H9 (cell line): Measurements from ENCODE around the gene DMRT1. TPM values are rescaled to one million over a fixed set of nuclear protein-coding genes. Genes with fewer than 3 reads are reported as not detected.

Experiments used
- DNase-seq: peaks from one replicate; pipeline ENCODE4 v3.0.0-alpha.2; 2017
- H2AFZ ChIP-seq: one replicate; pipeline ENCODE4 v1.6.1; 2013; ENCODE audit warnings: mild to moderate bottlenecking, low read length, control low read depth, moderate library complexity
- H2AK5ac ChIP-seq: 2 replicates; pipeline ENCODE4 v1.6.1; 2013; ENCODE audit warnings: low read length, control low read depth, mixed read lengths; ENCODE audit not compliant: insufficient read length
- H2BK120ac ChIP-seq: one replicate; pipeline ENCODE4 v1.6.1; 2013; ENCODE audit warnings: low read depth, mild to moderate bottlenecking, low read length, control low read depth, inconsistent platforms; ENCODE audit not compliant: poor library complexity, severe bottlenecking
- H2BK12ac ChIP-seq: 2 replicates; pipeline ENCODE4 v1.6.1; 2013; ENCODE audit warnings: low read length, control low read depth, mixed read lengths, low read depth; ENCODE audit not compliant: insufficient read length
- H2BK15ac ChIP-seq: 2 replicates; pipeline ENCODE4 v1.6.1; 2013; ENCODE audit warnings: low read depth, low read length, control low read depth
- H2BK20ac ChIP-seq: one replicate; pipeline ENCODE4 v1.6.1; 2013; ENCODE audit warnings: low read depth, mild to moderate bottlenecking, low read length, control low read depth, inconsistent platforms; ENCODE audit not compliant: poor library complexity, severe bottlenecking
- H2BK5ac ChIP-seq: 2 replicates; pipeline ENCODE4 v1.6.1; 2013; ENCODE audit warnings: low read length, control low read depth, mixed read lengths; ENCODE audit not compliant: insufficient read length
- H3K14ac ChIP-seq: 2 replicates; pipeline ENCODE4 v1.6.1; 2013; ENCODE audit warnings: low read length, control low read depth; ENCODE audit not compliant: insufficient read depth
- H3K18ac ChIP-seq: 2 replicates; pipeline ENCODE4 v1.6.1; 2013; ENCODE audit warnings: low read depth, mild to moderate bottlenecking, mixed read lengths, low read length, control low read depth; ENCODE audit not compliant: insufficient read length
- H3K23ac ChIP-seq: 2 replicates; pipeline ENCODE4 v1.6.1; 2013; ENCODE audit warnings: low read length, control low read depth, mixed read lengths, low read depth; ENCODE audit not compliant: insufficient read length
- H3K23me2 ChIP-seq: 2 replicates; pipeline ENCODE4 v1.6.1; 2013; ENCODE audit warnings: low read depth, mild to moderate bottlenecking, mixed read lengths, low read length, control low read depth; ENCODE audit not compliant: insufficient read length, poor library complexity, severe bottlenecking
- H3K27ac ChIP-seq: 2 replicates; pipeline ENCODE4 v1.5.1; 2013; ENCODE audit warnings: low read length, control low read depth, mixed read lengths, low read depth; ENCODE audit not compliant: insufficient read length
- H3K27me3 ChIP-seq: 2 replicates; pipeline ENCODE4 v1.6.1; 2013; ENCODE audit warnings: low read length, control low read depth, inconsistent platforms; ENCODE audit not compliant: insufficient read depth
- H3K4ac ChIP-seq: 2 replicates; pipeline ENCODE4 v1.6.1; 2013; ENCODE audit warnings: low read depth, mild to moderate bottlenecking, control low read depth, inconsistent platforms, low read length, moderate library complexity
- H3K4me1 ChIP-seq: 2 replicates; pipeline ENCODE4 v1.6.1; 2013; ENCODE audit warnings: low read length, control low read depth, inconsistent platforms; ENCODE audit not compliant: insufficient read depth
- H3K4me2 ChIP-seq: 2 replicates; pipeline ENCODE4 v1.6.1; 2013; ENCODE audit warnings: low read length, control low read depth, mixed read lengths; ENCODE audit not compliant: insufficient read length, insufficient read depth
- H3K56ac ChIP-seq: 2 replicates; pipeline ENCODE4 v1.6.1; 2013; ENCODE audit warnings: low read depth, mild to moderate bottlenecking, mixed read lengths, low read length, control low read depth; ENCODE audit not compliant: insufficient read length
- H3K79me1 ChIP-seq: 2 replicates; pipeline ENCODE4 v1.6.1; 2013; ENCODE audit warnings: low read depth, mild to moderate bottlenecking, moderate library complexity, low read length, control low read depth, inconsistent platforms; ENCODE audit not compliant: insufficient read depth, poor library complexity, severe bottlenecking
- H3K79me2 ChIP-seq: 2 replicates; pipeline ENCODE4 v1.6.1; 2013; ENCODE audit warnings: low read length, control low read depth, inconsistent platforms; ENCODE audit not compliant: insufficient read depth
- H3K9ac ChIP-seq: 2 replicates; pipeline ENCODE4 v1.6.1; 2013; ENCODE audit warnings: low read length, control low read depth, mixed read lengths; ENCODE audit not compliant: insufficient read length; ENCODE audit errors: extremely low read depth
- H3K9me3 ChIP-seq: one replicate; pipeline ENCODE4 v1.6.1; 2013; ENCODE audit warnings: low read depth, low read length, inconsistent platforms; ENCODE audit not compliant: control insufficient read depth
- H3T11ph ChIP-seq: one replicate; pipeline ENCODE4 v1.6.1; 2013; ENCODE audit warnings: mild to moderate bottlenecking, low read length, control low read depth, inconsistent platforms
- H4K20me1 ChIP-seq: one replicate; pipeline ENCODE4 v1.6.1; 2013; ENCODE audit not compliant: control insufficient read depth, insufficient read length, insufficient read depth
- H4K5ac ChIP-seq: 2 replicates; pipeline ENCODE4 v1.6.1; 2013; ENCODE audit warnings: low read depth, mild to moderate bottlenecking, mixed read lengths, low read length, control low read depth; ENCODE audit not compliant: insufficient read length
- H4K8ac ChIP-seq: replicated peaks from 2 replicates; pipeline ENCODE4 v1.6.1; 2013; ENCODE audit warnings: low read length, control low read depth, mixed read lengths, low read depth; ENCODE audit not compliant: insufficient read length
- H4K91ac ChIP-seq: 2 replicates; pipeline ENCODE4 v1.6.1; 2013; ENCODE audit warnings: low read depth, mild to moderate bottlenecking, moderate library complexity, mixed read lengths, low read length, control low read depth; ENCODE audit not compliant: insufficient read length
- H3K27ac Mint-ChIP-seq, 3 experiments: 2 replicates in 2 of 3; 3 replicates in 1 of 3; pipeline ENCODE4 v1.8.0; 2020 to 2021; ENCODE audit warnings: mixed read lengths in 3 of 3, mild to moderate bottlenecking in 1 of 3, moderate library complexity in 1 of 3
- H3K27me3 Mint-ChIP-seq: 2 replicates; pipeline ENCODE4 v1.8.0; 2021; ENCODE audit warnings: low read depth, mild to moderate bottlenecking, moderate library complexity, mixed read lengths
- H3K36me3 Mint-ChIP-seq, 3 experiments: 2 replicates in 2 of 3; 3 replicates in 1 of 3; pipeline ENCODE4 v1.8.0; 2020 to 2021; ENCODE audit warnings: low read depth in 3 of 3, mixed read lengths in 3 of 3; ENCODE audit not compliant: insufficient read depth in 1 of 3
- H3K4me1 Mint-ChIP-seq, 2 experiments: 2 replicates each; pipeline ENCODE4 v1.8.0; 2020; ENCODE audit warnings: mixed read lengths in 2 of 2
- H3K4me3 Mint-ChIP-seq, 2 experiments: 2 replicates in 1 of 2; 3 replicates in 1 of 2; pipeline ENCODE4 v1.8.0; 2020 to 2021; ENCODE audit warnings: mild to moderate bottlenecking in 2 of 2, mixed read lengths in 2 of 2, moderate library complexity in 1 of 2
- H3K9me3 Mint-ChIP-seq, 2 experiments: 2 replicates in 1 of 2; 3 replicates in 1 of 2; pipeline ENCODE4 v1.8.0; 2020; ENCODE audit warnings: mild to moderate bottlenecking in 2 of 2, mixed read lengths in 2 of 2, moderate library complexity in 1 of 2
- CTCF ChIP-seq: fragments of 200-600 bp; sonication (generic); conservative IDR thresholded peaks from 3 replicates; pipeline ENCODE4 v1.8.0; 2021; ENCODE audit warnings: antibody characterized with exemption, mild to moderate bottlenecking
- WGBS: extraction: QIAGEN DNeasy Blood & Tissue Kit; methylation state at CpG from one replicate; pipeline ENCODE4 v1.1.7; 2013; ENCODE audit warnings: missing lambda C conversion rate, low lambda C conversion rate, mixed read lengths; ENCODE audit not compliant: insufficient read length; ENCODE audit errors: extremely low coverage; 5-methylcytosine and 5-hydroxymethylcytosine counted together
- total RNA-seq: library from RNA; stranded (reverse); gene quantifications from 2 replicates; pipeline ENCODE4 v1.2.1, GENCODE V29; 2021

The DMRT1 gene
- total RNA-seq, 1 experiment from 2014 or later, result not detected

- no peak overlapping the region for H3K18ac ChIP-seq
- no peak overlapping the region for H2AFZ ChIP-seq
- no peak overlapping the region for H2BK20ac ChIP-seq
- H3K14ac ChIP-seq, result no peak overlapping the region
- no peak overlapping the region for H3K23ac ChIP-seq
- Mint-ChIP-seq H3K27me3 (peaks cover 10% of the 10 kb centered on the region), H3K4me1 (no peaks in the 10 kb centered on the region), H3K27ac (no peak overlapping the region), H3K9me3 (peaks cover 2 to 6% of the 10 kb centered on the region in 2 experiments; a peak in 3 of 5 replicates), H3K36me3 (peaks cover 0 to 4% (median 0%) of the 10 kb centered on the region in 3 experiments; a peak in 1 of 7 replicates), H3K4me3 (no peak overlapping the region)
- DNase-seq, result no peak
- H3K27me3 ChIP-seq, result no peaks in the 10 kb centered on the region
- H4K20me1 ChIP-seq, result no peaks in the 10 kb centered on the region
- TF ChIP-seq CTCF, result peak; percentile 79
- no peak overlapping the region for H3T11ph ChIP-seq
- H3K27ac ChIP-seq, result no peak overlapping the region
- H2BK120ac ChIP-seq, result no peak overlapping the region
- no peak overlapping the region for H3K4me2 ChIP-seq
- no peak overlapping the region for H2AK5ac ChIP-seq
- no peak overlapping the region for H2BK12ac ChIP-seq
- WGBS, result no CpG with 5 or more reads among the region's 8 CpGs
- no peak overlapping the region for H2BK15ac ChIP-seq
- no peaks in the 10 kb centered on the region for H3K4me1 ChIP-seq
- no peak overlapping the region for H4K91ac ChIP-seq
- H3K56ac ChIP-seq, result no peak overlapping the region
- H4K8ac ChIP-seq, result no peak overlapping the region
- H3K4ac ChIP-seq, result no peak overlapping the region
- no peaks in the 10 kb centered on the region for H3K23me2 ChIP-seq
- no peaks in the 10 kb centered on the region for H3K79me2 ChIP-seq
- no peaks in the 10 kb centered on the region for H3K9me3 ChIP-seq
- no peak overlapping the region for H2BK5ac ChIP-seq
- no peak overlapping the region for H3K9ac ChIP-seq
- H3K79me1 ChIP-seq, result no peaks in the 10 kb centered on the region
- H4K5ac ChIP-seq, result no peak overlapping the region
Observed at GRCh38 chr9:806285-807156, 35.0 kb upstream of the DMRT1 start.
